Activated CD4-positive, CD25-positive, alpha-beta regulatory T cell treated with anti-CD3 and anti-CD28 coated beads, Interleukin-2, amount 50 U/mL, for 24 hours (primary cell): ENCODE data around the gene LIG3.
"Not testable (repeated sequence)": the region's sequence is repeated elsewhere in the genome, so short reads cannot be mapped to it uniquely, and the experiment has no call there.

Experiments used
- ATAC-seq, 2 donors: fragments of 150-1000 bp; cut with Tn5 transposase; one replicate each; pipeline ENCODE4 v1.10.0; 2021; ENCODE audit warnings: mild to moderate bottlenecking in 1 of 2, moderate library complexity in 1 of 2

Gene LIG3

DNA sequence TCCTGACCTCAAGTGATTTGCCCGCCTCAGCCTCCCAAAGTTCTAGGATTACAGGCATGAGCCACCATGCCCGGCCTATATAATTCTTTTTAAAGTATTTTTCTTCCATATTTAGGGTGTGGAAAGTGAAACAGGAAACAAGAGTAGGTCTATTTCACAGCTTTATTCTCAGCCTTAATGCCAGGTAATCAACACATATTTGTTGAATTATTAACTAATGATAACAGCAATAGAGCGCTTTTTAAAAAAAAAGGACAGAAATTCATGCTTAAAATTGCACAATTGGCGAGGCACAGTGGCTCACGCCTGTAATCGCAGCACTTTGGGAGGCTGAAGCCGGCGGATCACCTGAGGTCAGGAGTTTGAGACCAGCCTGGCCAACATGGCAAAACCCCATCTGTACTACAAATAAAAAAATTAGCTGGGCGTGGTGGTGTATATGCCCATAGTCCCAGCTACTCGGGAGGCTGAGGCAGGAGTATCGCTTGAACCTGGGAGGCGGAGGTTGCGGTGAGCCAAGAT is 65.2 kb downstream of the LIG3 start:
- not testable (repeated sequence) for ATAC-seq

DNA sequence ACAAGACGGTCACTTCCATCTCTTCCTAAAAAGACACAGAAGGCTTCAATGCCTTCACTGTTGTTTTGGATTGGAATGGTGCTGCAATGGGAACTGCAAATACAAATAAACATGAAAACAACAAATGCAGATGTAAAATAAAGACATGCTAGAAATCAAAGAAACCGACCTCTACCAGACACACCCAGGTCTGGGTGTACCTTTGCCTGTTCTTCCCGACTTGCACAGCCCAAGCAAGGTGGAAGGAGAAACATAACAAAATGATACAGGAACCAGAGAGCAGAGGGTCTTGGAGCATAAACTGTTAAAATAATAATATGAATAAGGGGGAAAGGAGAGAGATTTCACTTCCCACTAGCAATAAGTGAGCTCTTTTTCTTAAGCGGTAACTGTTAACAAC is 65.9 kb downstream of the LIG3 start:
- peak in 1 of 2 donors; percentile 2 for ATAC-seq

DNA sequence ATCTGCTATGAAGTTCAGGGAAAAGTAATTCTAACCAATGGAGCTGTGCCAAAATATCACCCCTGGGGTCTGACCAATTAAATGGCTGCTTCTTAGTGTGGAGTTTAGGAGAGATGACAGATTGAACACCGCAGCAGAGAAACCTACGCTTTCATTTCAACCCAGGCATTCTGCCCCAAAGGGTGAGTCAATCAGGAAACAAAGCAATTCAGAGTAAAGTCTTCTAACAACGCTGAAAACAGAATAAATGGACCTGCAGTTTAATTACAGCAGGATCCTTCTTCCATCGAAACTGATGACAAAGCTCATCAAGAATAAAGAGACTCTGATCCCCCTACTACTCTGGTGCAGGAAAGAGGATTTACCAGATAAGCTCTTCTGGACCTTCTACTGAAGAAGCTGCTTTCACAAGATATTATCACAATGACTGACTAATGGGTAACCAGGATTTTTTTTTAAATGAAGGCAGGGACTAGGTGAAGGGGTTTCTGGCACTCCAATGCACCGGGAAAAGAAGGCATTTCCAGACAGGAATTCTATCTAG is 66.5 kb downstream of the LIG3 start:
- peak; percentile 92 to 93 for ATAC-seq

DNA sequence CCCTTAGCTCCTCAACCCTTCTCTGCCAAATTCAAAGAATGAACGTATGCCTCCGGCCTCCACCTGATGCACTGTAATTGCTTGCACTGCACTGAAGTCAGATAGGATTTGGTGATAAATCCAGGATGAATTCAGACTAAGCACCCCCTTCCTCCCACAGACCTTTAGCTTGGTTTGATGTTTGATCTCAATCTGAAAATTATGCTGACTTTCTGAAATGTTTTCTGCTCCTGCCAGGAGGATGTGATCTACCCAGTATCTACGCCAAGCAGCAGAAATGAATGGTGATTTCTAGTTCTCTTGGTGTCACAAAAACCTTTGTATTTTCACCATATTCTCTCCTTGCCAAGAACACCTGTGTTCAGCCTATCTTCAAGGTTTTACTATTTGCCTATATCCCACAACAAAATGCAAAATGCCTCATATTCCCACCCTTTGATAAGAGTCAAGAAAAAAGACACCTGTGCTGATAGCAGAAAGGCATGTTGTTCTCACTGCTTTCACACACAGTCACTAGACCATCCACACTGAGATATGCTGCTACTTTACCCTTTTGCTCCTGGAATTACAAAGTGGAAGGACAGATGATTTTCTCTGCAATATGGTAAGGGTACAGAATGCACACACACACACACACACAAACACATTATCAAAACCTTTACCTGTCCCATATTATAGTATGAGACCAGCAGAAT is 68.5 kb downstream of the LIG3 start:
- no peak for ATAC-seq

DNA sequence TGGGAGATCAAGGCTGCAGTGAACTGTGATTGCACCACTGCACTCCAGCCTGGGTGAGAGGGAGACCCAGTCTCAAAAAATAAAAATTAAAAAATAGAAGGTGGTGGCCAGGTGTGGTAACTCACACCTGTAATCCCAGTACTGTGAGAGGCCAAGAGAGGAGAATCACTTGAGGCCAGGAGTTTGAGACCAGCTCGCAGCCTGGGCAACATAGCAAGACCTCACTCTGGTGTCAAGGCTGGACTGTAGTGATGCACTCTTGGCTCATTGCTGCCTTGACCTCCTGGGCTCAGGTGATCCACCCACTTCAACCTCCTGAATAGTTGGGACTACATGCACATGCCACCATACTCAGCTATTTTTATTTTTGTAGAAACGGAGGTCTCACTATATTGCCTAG is 69.9 kb downstream of the LIG3 start:
- ATAC-seq = no peak

DNA sequence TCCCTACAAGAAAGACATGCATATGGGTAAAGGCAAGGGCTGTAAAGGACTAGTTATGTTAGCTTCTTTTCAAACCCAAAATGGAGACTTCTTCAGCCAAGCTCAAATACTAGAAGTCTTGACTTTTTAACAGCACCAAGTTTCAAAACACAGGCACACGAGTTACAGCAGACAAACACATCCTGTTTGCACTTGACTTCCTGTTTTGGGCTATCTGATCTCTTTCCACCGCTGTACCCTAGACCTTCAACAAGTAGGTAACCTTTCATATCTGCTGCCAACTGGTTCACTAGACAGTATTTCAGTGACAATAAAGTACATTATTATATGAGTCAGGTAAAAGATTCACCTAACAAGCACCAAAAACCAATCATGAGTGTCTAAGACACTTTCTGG is 70.9 kb downstream of the LIG3 start:
- peak; percentile 36 to 41 for ATAC-seq

DNA sequence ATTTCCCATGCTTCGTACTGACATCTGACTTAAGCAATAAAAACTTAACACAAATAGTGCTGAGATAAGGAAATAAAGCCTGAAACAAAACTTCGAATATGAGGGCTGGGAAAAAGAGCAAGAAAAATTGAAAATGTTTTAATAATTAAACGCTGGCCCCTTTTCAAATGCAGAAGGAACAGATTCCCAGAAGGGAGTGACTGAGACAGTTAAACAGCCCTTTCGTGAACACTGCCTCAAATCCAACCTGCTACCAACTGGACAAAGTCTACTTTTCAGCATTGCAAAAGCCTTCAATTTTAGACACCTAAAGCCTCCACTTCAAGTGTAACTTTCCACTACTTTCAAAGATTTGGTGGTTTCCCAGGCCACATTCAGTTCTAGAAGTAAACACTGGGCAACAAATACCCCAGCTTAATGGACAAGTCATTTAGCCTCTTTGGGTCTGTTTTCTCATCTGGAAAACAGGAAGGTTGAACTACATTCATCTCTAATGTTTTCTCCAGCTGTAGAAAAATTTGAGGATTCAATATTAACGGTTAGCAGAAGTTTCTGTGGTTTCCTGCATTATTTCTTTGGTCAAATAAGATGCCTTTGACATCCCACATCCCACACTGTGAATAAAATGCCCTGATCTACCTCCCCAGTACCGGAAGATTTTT is 71.4 kb downstream of the LIG3 start:
- ATAC-seq = no peak

DNA sequence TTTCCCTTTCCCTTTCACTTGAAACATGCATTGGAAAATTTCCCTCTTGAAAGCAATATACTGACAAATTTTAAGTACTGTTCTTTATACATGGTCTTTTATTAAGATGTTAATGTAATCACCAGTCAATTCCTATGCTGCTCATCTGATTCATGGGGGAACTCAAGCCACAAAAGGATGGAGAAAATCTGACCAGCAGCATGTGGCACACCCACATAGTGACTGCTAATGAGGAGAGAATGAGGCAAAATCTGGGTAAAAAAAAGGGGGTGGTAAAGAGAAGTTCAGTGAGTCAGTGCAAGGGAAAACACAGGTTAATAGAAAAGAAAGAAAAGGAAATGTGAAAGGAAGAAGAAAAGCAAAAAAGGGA is 71.9 kb downstream of the LIG3 start:
- ATAC-seq = no peak

DNA sequence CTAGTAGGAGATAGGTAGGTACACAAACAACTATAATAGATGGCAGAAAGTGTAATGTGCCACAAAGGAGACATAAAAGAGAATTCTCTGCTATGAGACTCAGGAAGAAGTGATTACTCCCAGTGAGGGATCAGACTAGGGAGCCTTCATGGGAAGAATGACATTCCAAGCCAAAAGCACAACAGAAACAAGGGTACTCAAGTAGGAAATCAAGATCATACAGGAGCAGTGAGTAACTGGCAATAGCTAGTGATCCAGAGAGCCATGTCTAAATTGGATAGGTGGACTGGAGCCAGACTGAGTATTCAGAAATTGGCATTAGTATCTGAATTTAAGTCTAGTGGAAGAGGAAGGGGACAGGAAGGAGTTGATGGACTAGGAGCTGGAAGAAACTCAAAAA is 72.5 kb downstream of the LIG3 start:
- no peak for ATAC-seq

DNA sequence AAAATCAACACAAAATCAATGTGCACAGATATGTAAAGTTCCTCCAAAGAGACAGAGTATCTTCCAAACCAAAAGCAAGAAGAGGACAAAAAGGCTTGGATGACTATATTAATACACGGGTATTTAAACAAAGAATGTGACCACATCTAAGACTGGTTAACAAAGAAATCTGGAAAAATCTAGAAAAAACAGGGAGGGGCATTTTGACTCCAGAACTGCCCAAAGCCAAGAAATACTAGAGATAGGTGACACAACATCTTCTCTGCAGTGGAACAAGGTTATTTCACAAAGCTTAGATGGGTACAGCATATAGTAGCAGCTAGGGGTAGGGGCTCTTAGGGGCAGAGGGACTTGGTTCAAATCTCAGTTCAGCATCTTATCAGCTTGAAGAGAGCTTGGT is 72.9 kb downstream of the LIG3 start:
- ATAC-seq = no peak

DNA sequence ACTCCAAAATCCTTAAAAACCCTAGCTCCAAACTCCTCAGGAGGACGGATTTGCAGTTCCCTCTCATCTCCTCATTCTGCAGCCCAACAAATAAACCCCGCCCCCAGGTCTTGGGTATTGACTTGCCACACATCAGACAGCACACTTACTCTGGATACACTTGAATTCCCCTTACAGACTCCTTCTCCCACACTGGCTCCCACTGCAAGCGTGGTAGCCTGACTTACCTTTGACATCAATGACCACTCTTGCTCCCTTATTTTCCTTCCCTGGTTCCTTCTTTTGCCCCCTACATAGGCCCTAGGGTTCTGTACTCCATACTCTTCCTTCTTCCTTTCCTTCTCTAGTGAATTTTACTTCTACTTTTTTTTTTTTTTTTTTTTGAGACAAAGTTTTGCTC is 75.7 kb downstream of the LIG3 start:
- ATAC-seq = no peak

DNA sequence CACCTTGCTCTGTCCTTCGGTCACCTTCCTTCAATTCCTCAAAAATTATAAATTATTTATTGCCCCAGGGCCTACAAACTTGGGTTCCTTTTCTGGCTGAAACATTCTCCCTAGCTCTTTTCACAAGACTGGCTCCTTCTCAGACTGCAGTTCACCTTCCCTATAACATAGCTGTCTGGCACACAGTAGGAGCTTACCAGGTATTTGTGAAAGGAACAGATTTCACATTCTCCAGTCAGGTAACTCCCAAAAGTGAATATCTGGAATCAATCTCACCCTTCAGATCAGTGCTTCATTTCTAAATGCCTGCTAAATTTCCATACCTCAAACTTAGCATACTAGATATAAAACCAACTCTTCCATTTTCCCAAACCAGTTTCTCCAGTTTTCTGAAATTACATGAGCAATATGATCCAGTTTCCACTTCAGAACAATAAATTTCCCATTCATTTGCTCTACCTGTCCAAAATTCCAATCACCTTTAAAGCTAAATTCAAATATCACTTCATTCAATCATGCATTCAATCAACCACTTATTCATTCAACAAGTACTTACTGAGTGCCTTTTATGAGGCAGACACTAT is 77.1 kb downstream of the LIG3 start:
- ATAC-seq = no peak
